NCI-H2227 treated with DMSO at 0.1 percent for 48 hours (cell line): ENCODE data around the gene LMNTD1.

Source experiments
- DNase-seq: peaks from one replicate; lab custom pipeline; 2025; lab: John Stamatoyannopoulos, UW

The LMNTD1 gene

DNA sequence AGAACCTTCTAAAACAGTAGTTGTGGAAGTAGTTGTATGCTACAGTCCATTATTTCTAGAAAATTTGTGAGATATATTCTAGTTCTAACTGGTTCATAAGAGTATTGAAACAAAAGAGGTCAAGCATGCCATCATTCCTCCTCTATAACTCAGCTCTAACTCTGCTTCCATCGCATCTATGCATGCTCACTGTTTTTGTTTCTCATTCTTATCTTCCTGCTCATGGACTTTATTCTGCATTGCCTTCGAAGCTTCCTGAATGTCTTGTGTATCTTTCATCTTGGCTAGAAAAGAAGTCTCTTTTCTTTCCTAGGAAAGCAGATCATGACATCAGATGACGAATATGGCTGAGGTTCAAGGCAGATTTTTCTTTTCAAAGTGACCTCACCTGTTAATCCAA, 402 bp downstream of the LMNTD1 start:
- no peak for DNase-seq

DNA sequence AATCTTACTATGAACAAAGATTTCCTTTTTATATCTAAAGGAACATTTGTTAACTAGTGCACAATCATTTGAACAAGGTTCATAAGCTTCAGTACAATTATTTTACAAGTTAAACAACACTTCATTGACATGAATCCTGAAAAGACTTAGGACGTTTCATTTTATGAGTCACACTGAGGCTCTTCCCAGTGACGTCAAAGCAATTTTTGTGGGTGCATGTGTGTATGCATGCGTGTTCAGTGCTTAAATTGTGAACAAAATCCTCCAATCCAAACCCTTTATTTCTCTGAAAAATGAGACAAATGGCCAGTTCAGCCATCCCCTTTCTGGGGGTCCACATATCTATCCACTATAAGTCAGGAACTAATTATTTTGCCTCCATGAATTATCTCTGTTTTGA, 2.9 kb downstream of the LMNTD1 start:
- DNase-seq: no peak

DNA sequence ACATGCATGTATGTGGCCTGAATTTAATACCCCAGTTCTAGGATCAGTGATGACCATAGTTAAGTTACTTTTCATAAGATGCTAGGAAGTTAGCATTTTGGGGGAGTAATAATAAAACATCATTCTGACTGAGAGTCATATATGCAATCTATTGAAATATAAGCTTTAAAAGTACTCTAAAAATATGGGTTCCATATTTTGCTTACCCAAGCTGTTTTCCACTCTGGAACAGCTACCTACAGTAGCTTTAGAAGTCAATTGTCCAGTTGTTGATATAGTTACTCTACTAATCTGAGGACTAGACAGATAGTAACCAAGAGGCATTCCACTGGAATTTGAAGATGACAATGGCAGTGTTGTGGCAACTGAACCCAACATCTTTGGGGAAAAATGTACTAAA, 4.0 kb downstream of the LMNTD1 start:
- DNase-seq: no peak

DNA sequence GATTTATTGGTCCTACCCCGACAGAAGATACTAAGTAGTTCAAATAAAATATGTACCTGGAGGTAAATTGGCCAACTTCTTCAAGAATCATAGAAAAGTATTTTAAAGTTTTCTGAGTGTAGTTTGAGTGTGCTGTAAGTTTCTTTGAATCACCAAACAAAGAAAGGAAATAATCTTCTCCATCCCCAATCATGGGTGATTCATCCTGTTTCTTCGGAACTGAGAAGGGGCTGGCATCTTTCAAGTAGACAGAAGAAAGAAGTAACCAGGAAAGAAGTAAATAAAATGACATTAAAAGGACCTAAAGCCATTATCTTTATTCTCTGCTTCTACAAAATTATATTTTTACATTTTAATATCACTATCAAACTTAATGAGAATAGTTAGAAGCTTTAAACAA, 6.8 kb downstream of the LMNTD1 start:
- DNase-seq: no peak

DNA sequence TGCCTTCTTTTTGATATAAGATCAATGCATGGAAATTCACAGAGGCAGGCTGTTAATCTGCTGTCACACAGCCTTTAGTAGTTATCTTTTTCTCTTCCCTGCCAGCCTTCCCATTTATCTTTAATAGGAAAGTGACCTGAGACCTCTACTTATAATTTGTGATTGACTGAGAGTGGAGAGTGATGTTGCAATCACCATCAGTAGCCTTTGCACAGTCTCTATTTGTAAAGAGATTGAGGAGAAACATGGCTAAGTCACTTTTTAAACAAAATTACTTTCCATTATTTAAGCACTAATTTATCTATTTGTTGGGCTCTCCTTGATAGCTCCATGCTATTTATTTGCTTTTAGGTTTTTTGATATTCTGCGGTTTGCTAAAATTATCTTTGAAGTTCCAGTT, 19.9 kb downstream of the LMNTD1 start:
- DNase-seq: no peak

DNA sequence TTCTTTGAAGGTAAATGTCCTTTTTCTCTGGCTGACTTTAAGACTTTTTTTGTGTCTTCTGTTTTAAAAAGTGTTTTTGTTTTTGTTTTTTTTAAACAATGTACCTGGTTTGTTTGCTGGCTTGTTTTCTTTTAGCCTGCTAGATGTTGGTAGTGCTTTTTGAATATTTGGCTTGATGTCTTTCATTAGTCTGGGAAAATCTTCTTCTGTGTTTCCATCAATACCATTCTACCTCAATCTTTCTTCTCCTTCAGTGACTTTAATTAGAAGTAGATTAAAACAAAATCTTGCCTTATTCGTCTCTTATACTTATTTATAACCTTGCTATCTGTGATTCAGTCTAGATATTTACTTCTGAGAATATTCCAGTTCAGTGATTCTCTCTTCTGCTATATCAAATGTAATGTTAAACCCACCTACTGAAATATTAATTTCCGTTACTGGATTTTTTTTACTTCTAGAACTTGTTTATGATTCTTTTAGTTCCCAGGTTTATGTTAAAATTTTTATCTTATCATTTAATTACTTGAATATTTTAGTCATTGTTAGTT, 21.5 kb downstream of the LMNTD1 start:
- no peak for DNase-seq

DNA sequence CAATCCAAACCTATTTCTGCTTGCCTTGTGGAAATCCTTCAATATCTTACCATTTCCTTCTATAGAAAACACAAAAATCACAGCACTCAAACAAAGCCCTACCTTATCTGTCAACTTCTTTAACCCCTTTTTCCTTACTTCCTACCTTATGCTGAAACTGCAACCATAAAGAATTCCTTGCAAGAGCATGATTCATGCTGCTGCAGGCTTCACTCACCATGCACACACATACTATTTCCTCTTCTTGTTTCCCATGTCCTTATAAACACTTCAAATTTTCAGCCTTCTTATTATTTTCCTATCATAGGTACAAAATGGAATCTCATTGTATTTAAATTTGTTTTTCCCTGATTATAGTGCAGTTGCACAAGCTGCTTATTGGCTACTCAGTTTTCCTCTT, 23.3 kb downstream of the LMNTD1 start:
- DNase-seq: no peak

DNA sequence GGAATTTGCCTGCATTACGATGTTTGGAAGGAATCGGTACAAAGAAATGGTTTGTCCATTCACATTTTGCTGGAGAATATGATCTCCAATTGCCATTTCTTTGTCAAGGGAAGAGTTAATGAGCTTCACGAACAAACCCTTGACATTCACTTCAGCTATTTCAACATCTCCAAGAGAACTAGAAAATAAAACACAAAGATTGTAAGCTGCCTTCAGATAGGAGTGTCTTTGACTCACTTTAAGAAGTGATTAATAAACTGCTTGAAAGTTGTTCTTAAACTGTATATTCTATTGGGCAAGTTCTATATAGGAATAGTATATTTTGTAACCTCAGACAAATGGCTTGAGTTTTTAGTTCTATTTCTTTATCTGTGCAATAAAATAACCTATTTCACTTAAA, 26.3 kb downstream of the LMNTD1 start:
- DNase-seq: no peak

DNA sequence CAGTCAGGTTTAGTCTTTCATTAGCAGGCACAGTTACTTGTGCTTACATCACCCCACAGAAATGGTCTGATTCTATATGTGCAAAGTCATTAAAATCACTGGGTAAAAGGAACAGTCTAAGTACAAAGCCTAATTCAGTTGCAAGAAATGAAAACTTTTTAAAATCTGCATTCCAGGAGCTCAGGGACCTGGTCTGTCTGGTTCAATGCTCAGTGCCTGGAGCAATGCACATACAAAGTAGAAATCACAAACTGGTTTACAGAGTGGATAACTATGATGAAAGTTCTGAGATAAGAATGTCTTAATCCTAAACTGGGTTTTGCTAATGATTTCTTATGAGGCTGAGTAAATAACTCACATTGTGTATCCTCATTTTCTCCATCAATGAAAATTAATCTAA, 28.7 kb downstream of the LMNTD1 start:
- DNase-seq: no peak

DNA sequence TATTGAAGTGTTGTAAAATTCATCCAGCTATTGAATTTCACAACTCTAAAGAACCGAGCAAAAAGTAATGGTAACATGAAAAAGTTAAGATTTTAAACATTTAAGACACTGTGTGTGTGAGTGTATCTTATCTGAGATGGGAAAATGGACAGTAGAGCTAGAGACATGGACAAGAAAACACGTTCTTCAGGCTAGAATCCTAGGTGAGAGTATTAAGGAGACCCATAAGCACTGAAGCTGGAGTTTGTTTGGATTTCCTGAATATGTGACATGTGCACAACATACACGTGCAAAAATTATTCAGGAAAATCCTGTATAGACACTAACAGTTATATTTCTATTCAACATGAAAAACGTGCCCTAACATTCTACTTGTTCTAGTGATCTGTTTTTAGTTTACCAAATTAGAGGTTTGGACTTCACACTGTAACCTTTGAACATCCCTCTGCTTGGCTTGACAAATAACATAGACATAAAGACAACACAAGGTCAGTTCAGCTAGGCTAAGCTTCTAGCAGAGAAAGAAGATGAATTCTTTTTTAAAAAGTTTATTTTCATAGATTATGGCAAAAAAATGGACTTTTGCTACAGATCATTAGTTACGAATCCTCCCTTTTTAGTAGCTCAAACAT, 31.3 kb downstream of the LMNTD1 start:
- DNase-seq: no peak

DNA sequence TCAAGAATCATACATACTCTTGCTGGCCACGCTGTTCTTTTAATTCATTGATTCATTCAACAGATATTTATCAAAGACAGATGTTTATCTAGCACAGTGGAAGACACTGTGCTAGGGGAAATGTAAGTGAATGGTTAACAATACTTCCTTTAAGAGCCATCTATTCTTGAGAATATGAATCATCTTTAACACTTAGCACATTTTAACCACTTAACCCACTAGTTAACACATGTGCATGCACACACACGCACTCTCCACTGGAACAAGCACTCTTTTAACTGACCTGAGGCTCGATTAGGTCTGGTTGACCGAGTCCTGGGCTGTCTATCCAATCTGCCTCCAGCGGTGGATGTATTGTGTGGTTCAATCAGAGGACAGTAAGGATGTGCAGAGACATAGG, 34.6 kb downstream of the LMNTD1 start:
- DNase-seq: no peak

DNA sequence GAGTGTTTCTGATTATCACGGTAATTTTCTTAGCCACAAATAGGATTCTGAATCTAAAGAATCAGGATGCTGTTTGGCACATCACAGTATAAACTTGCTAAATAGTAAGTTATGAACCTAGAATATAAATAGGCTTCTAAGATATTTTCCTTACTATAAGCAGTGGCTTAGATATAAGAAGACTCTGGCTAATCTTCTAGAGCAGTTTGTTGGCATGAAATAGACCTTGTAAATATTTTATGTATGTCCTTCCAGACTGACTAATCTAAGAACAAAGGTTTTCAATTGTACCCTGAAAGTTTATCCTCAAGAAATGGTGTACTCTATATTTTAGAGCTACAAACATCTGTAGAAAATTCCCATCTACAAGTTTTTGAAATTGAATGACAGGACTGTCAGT, 48.3 kb downstream of the LMNTD1 start:
- DNase-seq: no peak

DNA sequence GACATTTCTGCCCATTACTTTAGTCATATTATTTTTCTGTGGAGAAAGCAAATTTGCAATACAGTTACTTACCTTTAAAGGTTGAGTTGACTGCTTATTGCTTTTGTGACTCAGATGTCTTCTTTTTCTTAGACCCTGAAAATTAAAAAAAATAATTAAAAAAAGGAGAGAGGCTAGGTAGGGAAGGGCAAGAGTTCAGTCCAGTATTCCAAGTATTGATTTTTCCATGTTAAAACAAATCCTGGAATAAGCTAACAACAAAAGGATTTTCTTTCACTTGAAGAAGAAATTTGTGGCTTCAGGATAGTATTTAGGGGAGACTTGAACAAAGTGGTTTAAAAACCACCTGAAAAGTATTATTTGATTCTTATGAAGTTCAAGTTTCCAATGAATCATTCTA, 49.4 kb downstream of the LMNTD1 start:
- DNase-seq: no peak

DNA sequence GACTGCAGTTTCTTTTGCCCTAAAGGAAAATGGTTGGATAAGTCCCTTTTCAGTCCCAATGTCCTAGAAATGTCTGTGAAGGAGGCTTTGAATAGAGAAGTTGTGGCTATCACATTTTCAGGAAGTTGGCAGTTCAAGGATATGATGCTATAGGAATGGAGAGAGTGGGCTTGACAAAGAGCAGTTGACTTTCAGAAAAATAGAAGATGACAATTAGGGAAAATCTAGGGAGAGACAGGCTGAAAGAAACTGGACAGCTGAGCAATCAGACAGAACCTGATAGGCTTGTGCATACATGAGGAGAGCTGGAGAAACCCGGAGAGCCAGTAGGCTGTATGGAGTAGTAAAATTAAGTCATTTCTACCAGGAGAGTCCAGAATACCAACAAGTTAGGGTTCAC, 50.5 kb downstream of the LMNTD1 start:
- no peak for DNase-seq

DNA sequence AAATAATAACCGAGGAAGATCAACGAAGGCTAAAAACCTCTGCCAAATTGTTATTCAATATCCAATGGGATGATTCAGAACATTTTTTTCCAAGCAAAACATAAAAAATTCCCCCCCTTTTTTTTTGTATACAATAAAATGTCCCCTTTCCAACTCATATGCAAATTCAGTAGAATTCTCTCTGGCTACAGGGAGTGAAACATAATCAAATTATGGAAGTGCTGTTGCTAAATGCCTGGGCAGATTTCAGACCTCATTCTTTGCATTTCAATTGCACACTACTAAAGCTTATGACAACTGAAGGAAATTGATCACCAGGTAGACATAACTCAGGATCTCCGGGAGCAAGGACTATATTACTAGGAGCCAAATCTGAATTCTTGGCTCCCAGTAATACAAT, 51.0 kb downstream of the LMNTD1 start:
- no peak for DNase-seq

DNA sequence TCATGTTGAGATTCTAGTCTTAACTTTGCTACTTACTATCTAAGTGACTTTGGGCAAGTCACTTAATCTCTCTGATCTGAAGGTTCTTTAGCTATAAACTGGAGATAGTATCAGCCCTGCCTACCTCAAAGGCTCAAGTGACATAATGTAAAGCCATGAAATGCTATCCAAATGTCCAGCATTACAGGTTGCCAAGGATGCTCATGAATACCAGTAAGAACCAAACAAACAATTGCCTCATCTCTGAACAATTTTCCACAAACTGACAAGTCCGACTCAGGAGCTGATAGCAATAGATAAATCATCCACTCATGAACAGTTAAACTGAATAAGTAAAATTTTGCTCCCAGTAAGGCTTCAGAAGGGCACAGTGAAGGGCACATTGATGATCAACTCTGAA, 51.5 kb downstream of the LMNTD1 start:
- no peak for DNase-seq

DNA sequence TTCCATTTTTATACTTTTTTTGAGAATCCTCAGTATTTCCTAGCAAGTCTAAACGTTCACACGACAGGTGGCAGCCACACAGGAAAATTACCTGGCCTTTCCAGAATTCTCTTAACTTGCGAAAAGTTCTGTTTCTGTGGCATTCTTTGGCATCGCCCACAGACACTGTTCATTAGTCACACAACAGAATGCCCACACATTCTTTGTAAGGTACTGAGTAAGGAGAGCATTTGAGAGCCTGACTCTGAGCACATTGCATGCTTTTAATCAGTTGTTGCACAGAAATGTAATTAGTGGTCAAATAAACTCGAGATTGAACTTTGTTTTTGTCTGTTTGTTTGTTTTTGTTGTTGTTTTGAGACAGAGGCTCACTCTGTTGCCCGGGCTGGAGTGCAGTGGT, 52.4 kb downstream of the LMNTD1 start:
- no peak for DNase-seq

DNA sequence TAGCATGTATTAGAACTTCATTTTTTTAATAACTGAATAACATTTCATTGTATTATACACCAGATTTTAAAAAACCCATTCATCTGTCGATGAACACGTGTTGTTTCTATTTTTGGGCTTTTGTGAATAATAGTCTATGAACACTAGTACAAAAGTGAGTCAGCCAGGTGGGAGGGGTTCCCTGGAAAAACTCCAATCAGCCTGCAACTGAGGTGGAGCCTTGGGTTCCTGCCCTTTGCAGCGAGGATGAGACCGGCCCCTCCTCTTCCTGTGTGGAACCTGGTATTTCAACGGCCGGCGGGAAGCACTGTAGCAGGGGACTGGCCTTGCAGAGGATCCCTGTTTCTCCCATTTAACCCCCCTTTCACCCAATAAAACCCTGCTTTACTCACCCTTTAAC, 56.1 kb downstream of the LMNTD1 start:
- DNase-seq: no peak

DNA sequence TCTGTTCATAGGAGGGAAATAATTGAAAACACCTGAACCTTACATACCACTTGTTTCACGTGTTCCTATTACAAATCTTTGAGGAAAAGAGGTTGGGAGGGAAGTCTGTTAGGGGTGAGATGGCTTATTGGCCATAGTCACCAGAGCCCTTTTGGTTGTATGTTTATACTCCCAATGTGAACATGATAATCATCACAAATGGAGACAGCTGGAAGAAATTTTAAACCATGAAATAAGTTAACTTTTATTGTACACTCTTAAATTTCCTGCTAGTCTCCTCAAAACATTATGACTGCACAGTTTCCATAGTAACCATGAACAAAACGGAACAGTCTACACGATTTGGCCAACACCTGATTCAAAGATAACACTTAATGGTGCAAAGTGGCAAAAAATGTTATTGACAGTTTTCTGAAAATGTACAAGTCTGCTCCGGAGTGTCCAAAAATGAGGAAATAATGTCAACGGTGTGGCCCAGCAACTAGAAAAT, 56.9 kb downstream of the LMNTD1 start:
- no peak for DNase-seq

DNA sequence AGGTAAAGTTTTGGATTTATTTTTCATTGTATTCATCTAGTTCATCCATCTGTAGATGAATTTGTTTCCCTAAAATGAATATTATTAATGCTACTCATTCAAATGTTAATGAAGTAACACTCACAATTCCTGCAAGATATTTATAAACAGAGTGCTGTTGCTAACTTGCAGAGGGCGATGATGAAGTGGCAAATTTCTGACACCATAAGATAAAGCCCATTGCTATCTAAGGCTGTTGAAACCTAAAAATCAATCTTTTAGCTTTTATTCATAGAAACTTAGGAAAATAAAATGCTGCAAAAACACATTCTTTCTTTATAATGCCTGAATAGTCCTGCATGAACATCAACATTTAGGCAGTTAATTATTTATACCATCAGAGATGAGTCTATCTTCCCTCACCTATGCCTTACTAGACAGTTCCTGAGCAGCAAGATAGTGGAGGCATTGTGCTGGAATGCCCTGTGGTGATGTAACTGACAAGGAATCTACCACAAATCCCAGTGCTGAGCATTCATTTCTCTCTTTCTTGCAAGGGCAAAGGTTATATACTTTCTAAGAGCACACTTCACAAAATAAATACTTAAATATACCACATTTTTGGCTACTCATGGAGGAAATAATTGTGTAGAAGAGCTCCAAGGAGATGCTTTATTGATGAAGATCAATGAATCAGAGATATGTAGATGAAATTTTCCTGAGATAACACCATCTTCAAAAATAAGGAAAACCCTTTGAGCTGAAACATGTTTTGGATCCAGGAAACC, 57.6 kb downstream of the LMNTD1 start:
- DNase-seq: no peak

DNA sequence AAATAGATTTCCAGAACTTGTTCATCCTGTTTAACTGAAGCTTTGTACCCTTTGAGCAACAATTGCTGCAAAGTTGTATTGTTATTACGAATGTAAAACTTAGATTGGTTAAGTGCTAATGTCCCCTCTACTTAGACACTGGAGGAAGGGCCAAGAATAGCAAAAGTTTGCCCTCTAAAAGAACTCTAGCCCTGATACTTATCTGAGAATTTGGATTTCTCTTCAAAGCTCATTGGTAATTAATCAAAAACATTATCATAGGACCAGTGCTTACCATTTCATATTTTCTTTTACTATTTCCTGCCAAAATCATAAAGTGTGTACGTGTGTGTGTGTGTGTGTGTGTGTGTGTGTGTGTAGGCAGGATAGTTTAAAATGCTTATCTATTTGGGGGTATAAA, 58.2 kb downstream of the LMNTD1 start:
- DNase-seq: no peak

DNA sequence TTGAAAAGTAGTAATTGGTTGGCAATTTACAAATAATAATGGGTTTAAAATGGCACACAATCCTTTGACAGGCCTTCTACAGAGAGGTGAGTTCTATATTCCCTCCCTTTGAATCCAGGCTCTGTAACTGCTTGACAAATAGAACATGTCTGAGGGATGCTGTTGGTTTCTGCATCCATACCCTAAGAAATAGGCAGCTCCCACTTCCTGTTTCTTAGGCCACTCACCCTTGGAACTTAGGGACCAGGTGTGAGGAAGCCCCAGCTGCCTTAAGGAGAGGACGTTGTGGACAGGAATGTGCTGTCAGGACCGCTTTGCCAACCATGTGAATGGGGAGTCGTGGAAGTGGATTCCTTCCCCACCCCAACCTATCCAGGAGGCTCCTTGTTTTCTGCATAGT, 59.4 kb downstream of the LMNTD1 start:
- no peak for DNase-seq
